22Rv1 (cell line): Measurements from ENCODE around the gene HDGF.

Experiments
- H3K27ac ChIP-seq: fragments of 450-650 bp; 2 replicates; pipeline ENCODE4 v1.5.1; 2017
- ZFX ChIP-seq: fragments of 450-650 bp; IDR thresholded peaks from 2 replicates; pipeline ENCODE4 v1.6.1; 2017; ENCODE audit warnings: antibody characterized with exemption, borderline replicate concordance
- TF ChIP-seq, protein P1 (sequence below): fragments of 450-650 bp; IDR thresholded peaks from 2 replicates; pipeline ENCODE4 v1.5.1; 2017; ENCODE audit warnings: mild to moderate bottlenecking

Gene HDGF

GRCh38 chr1:156704166-156704711 lies 47.2 kb downstream of the HDGF start:
- TF ChIP-seq, protein P1, sequence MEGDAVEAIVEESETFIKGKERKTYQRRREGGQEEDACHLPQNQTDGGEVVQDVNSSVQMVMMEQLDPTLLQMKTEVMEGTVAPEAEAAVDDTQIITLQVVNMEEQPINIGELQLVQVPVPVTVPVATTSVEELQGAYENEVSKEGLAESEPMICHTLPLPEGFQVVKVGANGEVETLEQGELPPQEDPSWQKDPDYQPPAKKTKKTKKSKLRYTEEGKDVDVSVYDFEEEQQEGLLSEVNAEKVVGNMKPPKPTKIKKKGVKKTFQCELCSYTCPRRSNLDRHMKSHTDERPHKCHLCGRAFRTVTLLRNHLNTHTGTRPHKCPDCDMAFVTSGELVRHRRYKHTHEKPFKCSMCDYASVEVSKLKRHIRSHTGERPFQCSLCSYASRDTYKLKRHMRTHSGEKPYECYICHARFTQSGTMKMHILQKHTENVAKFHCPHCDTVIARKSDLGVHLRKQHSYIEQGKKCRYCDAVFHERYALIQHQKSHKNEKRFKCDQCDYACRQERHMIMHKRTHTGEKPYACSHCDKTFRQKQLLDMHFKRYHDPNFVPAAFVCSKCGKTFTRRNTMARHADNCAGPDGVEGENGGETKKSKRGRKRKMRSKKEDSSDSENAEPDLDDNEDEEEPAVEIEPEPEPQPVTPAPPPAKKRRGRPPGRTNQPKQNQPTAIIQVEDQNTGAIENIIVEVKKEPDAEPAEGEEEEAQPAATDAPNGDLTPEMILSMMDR: no peak
- no peak for TF ChIP-seq ZFX
- H3K27ac ChIP-seq: no peak overlapping the region

DNA sequence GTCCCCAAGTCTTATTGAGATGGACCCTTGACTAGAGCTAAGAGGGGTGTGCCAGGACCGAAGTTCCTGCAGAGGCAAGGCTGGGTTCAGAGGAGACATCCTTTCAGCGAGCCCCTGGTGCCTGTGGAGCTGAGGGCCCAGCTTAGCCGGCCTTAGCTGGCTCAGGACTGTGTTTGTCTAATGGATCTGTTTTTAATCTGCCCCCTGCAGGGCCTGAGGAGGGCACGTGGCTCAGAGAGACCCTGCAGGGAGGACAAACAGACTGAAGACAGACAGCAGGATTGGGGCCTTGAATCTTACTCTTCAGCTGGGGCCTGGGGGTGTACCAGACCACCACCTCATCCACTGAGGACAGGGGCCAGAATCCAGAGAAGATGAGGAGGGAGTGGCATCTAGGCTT lies 47.7 kb downstream of the HDGF start:
- H3K27ac ChIP-seq: no peak overlapping the region
- TF ChIP-seq, protein P1: no peak
- TF ChIP-seq ZFX: no peak

GRCh38 chr1:156703336-156703735 lies 48.1 kb downstream of the HDGF start:
- no peak overlapping the region for H3K27ac ChIP-seq
- TF ChIP-seq ZFX: no peak
- TF ChIP-seq, protein P1: no peak

DNA sequence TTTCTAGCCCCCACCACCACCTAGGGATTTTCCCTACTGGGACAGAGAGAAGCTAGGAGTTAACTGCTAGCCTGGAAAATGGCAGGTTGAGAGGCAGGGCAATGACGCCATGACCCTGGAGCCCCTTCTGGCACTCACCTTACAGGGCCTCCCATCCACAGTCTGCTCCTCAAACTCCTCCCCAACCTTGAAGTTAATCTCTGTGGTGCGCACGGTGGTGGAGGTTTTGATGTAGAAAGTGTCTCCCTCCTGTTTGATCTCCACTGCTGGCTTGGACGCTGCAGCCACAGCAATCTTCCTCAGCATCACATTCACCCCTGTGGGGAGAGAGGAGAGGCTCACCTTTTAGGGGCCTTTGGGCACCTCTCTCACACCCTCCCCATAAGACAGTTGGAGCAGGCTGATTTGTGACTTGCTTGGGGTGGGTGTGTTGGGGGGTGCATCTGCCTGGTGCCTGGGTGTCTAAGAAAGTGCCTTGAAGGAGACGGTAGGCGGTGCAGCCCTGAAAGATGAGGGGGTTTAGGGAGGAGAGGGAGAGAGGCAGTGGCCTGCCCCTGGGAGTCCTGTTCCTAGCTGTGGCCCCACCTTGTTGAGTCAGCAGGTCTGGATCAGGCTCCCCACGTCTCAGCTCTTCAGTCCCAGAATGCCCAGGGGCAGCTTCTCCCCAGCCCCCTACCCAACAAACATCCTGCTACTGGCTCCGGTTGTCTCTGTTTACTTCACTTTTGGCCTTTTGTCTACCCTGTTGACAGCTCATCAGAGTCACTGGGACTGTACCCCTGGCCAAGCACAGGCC lies 50.5 kb downstream of the HDGF start:
- TF ChIP-seq, protein P1: no peak
- TF ChIP-seq ZFX: no peak
- no peak overlapping the region for H3K27ac ChIP-seq

GRCh38 chr1:156698995-156699394 lies 52.5 kb downstream of the HDGF start:
- TF ChIP-seq, protein P1: no peak
- TF ChIP-seq ZFX: no peak
- H3K27ac ChIP-seq: no peak overlapping the region

GRCh38 chr1:156697481-156697880 lies 54.0 kb downstream of the HDGF start:
- TF ChIP-seq ZFX: no peak
- TF ChIP-seq, protein P1: no peak
- H3K27ac ChIP-seq: no peak overlapping the region

DNA sequence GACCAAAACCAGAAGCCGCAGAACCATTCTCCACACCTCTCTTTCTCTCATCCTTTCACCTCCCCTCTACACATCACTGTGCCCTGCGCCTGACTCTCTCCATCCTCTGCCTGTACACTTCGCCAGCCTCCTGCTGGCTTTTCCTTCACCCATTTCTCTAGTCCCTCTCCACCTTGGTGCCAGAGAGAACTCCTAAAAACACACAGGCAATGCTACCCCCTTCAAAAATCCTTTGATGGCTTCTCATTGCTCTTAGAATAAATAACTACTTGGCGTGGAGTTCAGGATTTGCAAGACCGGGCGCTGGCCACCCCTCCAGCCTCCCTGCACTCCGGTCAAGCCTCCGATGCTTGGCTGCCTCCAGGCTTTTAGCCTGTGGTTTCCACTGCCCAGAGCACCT lies 54.7 kb downstream of the HDGF start:
- no peak overlapping the region for H3K27ac ChIP-seq

More for the DNA sequence above, 54.7 kb downstream of the HDGF start:
- TF ChIP-seq ZFX: no peak
- TF ChIP-seq, protein P1: no peak
